Neural cell (in vitro differentiated cells): ENCODE measurements around the gene ZNF496.

Source experiments
- CTCF ChIP-seq: fragments of 450-650 bp; IDR thresholded peaks from 2 replicates; pipeline ENCODE4 v1.5.1; 2014; ENCODE audit warnings: antibody characterized with exemption, mild to moderate bottlenecking, moderate library complexity; ENCODE audit not compliant: poor library complexity, severe bottlenecking
- EP300 ChIP-seq: fragments of 450-650 bp; conservative IDR thresholded peaks from 2 replicates; pipeline ENCODE4 v1.6.1; 2014; ENCODE audit warnings: antibody characterized with exemption, mild to moderate bottlenecking, moderate library complexity; ENCODE audit not compliant: poor library complexity, severe bottlenecking
- EZH2 ChIP-seq: fragments of 200-600, 300-800 bp; shearing (Covaris generic), sonication (generic); IDR thresholded peaks from 2 replicates; pipeline ENCODE4 v1.6.1; 2014; ENCODE audit warnings: antibody characterized with exemption, low read length, borderline replicate concordance, mild to moderate bottlenecking; ENCODE audit not compliant: insufficient read depth, poor library complexity, severe bottlenecking
- POLR2AphosphoS5 ChIP-seq: IDR thresholded peaks from 2 replicates; pipeline ENCODE4 v1.6.1; 2012
- RAD21 ChIP-seq: fragments of 450-650 bp; conservative IDR thresholded peaks from 2 replicates; pipeline ENCODE4 v1.6.1; 2014; ENCODE audit warnings: antibody characterized with exemption, mild to moderate bottlenecking, moderate library complexity
- SMC3 ChIP-seq: fragments of 450-650 bp; conservative IDR thresholded peaks from 2 replicates; pipeline ENCODE4 v1.6.1; 2014; ENCODE audit warnings: antibody characterized with exemption, mild to moderate bottlenecking, moderate library complexity; ENCODE audit not compliant: poor library complexity
- TAF1 ChIP-seq: IDR thresholded peaks from 2 replicates; pipeline ENCODE4 v1.6.1; 2012; ENCODE audit warnings: low read depth

- TF ChIP-seq CTCF = no peak
- TF ChIP-seq POLR2AphosphoS5 = no peak
- no peak for TF ChIP-seq EP300
- no peak for TF ChIP-seq TAF1
- no peak for TF ChIP-seq RAD21
- TF ChIP-seq EZH2 = no peak
- TF ChIP-seq SMC3 = no peak
Measured at GRCh38 chr1:247324923-247325322, 6.7 kb downstream of the ZNF496 start.
